ENCODE measurements around the gene PARVA.

PARVA gene

GRCh38 chr11:12403122-12403996, 26.0 kb downstream of the PARVA start:
- no peak for TF ChIP-seq CTCF (IDR thresholded peaks at IDR 0.05; ENCODE audit: low read length, missing control alignments)
- no peak overlapping the region for H3K4me3 ChIP-seq (replicated peaks; ENCODE audit: low read depth, low read length)
- DNase-seq (ENCODE audit: low read depth) = peak; percentile 57

GRCh38 chr11:12403997-12404350, 26.6 kb downstream of the PARVA start:
- no peak for DNase-seq (ENCODE audit: low read depth)
- TF ChIP-seq CTCF (IDR thresholded peaks at IDR 0.05; ENCODE audit: low read length, missing control alignments) = no peak
- no peak overlapping the region for H3K4me3 ChIP-seq (replicated peaks; ENCODE audit: low read depth, low read length)

- TF ChIP-seq CTCF (IDR thresholded peaks at IDR 0.05; ENCODE audit: low read length, missing control alignments) = no peak
- no peak overlapping the region for H3K4me3 ChIP-seq (replicated peaks; ENCODE audit: low read depth, low read length)
- no peak for DNase-seq (ENCODE audit: low read depth)
These were observed 27.1 kb downstream of the PARVA start for GRCh38 chr11:12404436-12404835.

GRCh38 chr11:12408156-12408770, 30.9 kb downstream of the PARVA start:
- TF ChIP-seq CTCF (IDR thresholded peaks at IDR 0.05; ENCODE audit: low read length, missing control alignments) = no peak
- no peak for DNase-seq (ENCODE audit: low read depth)
- no peak overlapping the region for H3K4me3 ChIP-seq (replicated peaks; ENCODE audit: low read depth, low read length)

GRCh38 chr11:12409621-12410005, 32.2 kb downstream of the PARVA start:
- no peak overlapping the region for H3K4me3 ChIP-seq (replicated peaks; ENCODE audit: low read depth, low read length)
- no peak for TF ChIP-seq CTCF (IDR thresholded peaks at IDR 0.05; ENCODE audit: low read length, missing control alignments)
- DNase-seq (ENCODE audit: low read depth) = no peak

GRCh38 chr11:12410006-12410728, 32.8 kb downstream of the PARVA start:
- DNase-seq (ENCODE audit: low read depth) = peak; percentile 60
- no peak overlapping the region for H3K4me3 ChIP-seq (replicated peaks; ENCODE audit: low read depth, low read length)
- peak; percentile 32 for TF ChIP-seq CTCF (IDR thresholded peaks at IDR 0.05; ENCODE audit: low read length, missing control alignments)

All from fibroblast of pulmonary artery (primary cell).